ENCODE data around the gene TNP2. TPM values are rescaled to one million over a fixed set of nuclear protein-coding genes. Genes with fewer than 3 reads are reported as not detected.

The TNP2 gene
- not detected for total RNA-seq
- long read RNA-seq: 0 reads

DNA sequence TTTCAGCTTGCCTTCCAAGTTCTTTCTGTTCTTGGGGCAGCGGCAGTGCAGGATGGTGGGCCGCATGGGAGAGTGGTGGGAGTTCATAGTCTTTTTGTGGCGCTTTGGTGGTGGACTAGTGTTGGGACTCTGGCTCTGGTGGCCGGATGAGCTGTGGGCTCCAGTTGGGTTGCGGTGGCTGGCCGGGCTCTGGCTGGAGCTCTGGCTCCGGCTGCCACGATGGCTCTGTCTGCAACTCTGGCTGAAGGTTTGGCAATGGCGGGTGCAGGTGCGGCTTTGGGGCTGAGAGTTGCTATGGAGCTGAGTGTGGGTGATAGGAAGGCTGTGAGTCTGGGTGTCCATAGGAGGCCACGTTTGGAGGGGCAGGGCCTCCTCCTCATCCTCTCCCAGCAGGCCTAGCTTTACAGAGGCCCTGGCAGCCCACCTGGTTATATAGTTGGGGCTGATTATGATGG is at the start of gene TNP2:
TNP2 (minus strand) TSS at position 405 of the 455 bp plus-strand sequence; CDS start at position 342, 63 bp downstream.
- H3K36me3 ChIP-seq: no peaks in the 10 kb centered on the region
- intact Hi-C loops (cut with micrococcal nuclease): no loop called here

GRCh38 chr16:11318817-11319216 is 49.7 kb upstream of the TNP2 start:
- no peak for DNase-seq
- Histone ChIP-seq H3K9me3 (replicated peaks) (no peaks in the 10 kb centered on the region), H3K27ac (replicated peaks) (no peak overlapping the region), H3K4me1 (no peaks in the 10 kb centered on the region), H3K36me3 (no peaks in the 10 kb centered on the region), H3K27me3 (ENCODE audit: low read depth) (no peaks in the 10 kb centered on the region), H3K4me3 (no peak overlapping the region)
- TF ChIP-seq CTCF (IDR thresholded peaks at IDR 0.05; ENCODE audit: borderline replicate concordance): no peak
- intact Hi-C loops (cut with micrococcal nuclease): no loop called here

More for the DNA sequence above, at the start of gene TNP2:
- Histone ChIP-seq H3K4me3 (no peak within 1 kb of the TSS), H3K9me3 (replicated peaks) (no peaks in the 10 kb centered on the region), H3K4me1 (no peaks in the 10 kb centered on the region), H3K27ac (replicated peaks) (no peak within 1 kb of the TSS), H3K27me3 (ENCODE audit: low read depth) (no peaks in the 10 kb centered on the region)
- no peak for TF ChIP-seq CTCF (IDR thresholded peaks at IDR 0.05; ENCODE audit: borderline replicate concordance)
- DNase-seq: no peak

GRCh38 chr16:11316331-11317015 is 47.3 kb upstream of the TNP2 start:
- Histone ChIP-seq H3K27me3 (ENCODE audit: low read depth) (no peaks in the 10 kb centered on the region), H3K27ac (replicated peaks) (no peak overlapping the region), H3K9me3 (replicated peaks) (no peaks in the 10 kb centered on the region), H3K4me3 (no peak overlapping the region), H3K4me1 (no peaks in the 10 kb centered on the region), H3K36me3 (no peaks in the 10 kb centered on the region)
- no peak for TF ChIP-seq CTCF (IDR thresholded peaks at IDR 0.05; ENCODE audit: borderline replicate concordance)
- intact Hi-C loops (cut with micrococcal nuclease): no loop called here
- no peak for DNase-seq

- H3K4me1 ChIP-seq: no peaks in the 10 kb centered on the region
- no peak overlapping the region for H3K27ac ChIP-seq (replicated peaks)
- H3K4me3 ChIP-seq: no peak overlapping the region
- no peaks in the 10 kb centered on the region for H3K27me3 ChIP-seq (ENCODE audit: low read depth)
- no peak for DNase-seq
- TF ChIP-seq CTCF (IDR thresholded peaks at IDR 0.05; ENCODE audit: borderline replicate concordance): peak; percentile 7
- H3K9me3 ChIP-seq (replicated peaks): no peaks in the 10 kb centered on the region
- H3K36me3 ChIP-seq: no peaks in the 10 kb centered on the region
- intact Hi-C loops (cut with micrococcal nuclease): no loop called here
Observed at GRCh38 chr16:11315510-11315909, 46.4 kb upstream of the TNP2 start.

DNA sequence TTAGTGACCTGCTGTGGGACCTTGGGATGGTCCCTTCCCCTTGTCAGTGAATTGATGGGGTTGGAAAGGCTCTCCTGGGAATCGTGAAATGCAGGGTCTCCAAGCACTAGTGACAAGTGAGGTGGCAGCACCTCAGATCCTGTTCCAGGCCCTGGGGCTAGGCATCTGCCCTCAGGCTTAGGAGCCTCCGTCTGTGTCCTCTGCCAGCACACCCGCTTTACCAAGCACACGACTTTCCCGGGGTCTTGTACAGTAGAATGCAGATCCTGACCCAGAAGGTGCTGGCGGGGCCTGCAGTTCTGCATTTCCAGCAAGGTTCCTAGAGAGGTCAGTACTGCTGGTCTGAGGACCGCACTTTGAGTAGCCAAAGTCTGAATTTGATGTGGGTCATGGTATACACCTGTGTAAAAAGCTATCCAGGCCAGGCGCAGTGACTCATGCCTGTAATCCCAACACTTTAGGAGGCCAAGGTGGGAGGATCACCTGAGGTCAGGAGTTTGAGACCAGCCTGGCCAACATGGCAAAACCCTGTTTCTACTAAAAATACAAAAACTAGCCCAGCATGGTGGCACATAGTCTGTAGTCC is 45.3 kb upstream of the TNP2 start:
- Histone ChIP-seq H3K27ac (replicated peaks) (no peak overlapping the region), H3K27me3 (ENCODE audit: low read depth) (no peaks in the 10 kb centered on the region), H3K4me1 (peaks cover 6% of the 10 kb centered on the region), H3K36me3 (no peaks in the 10 kb centered on the region), H3K9me3 (replicated peaks) (no peaks in the 10 kb centered on the region), H3K4me3 (no peak overlapping the region)
- TF ChIP-seq CTCF (IDR thresholded peaks at IDR 0.05; ENCODE audit: borderline replicate concordance): no peak
- DNase-seq: no peak
- intact Hi-C loops (cut with micrococcal nuclease): no loop called here
